ENCODE results near the gene CFB.
"Not testable (repeated sequence)": the region's sequence is repeated elsewhere in the genome, so short reads cannot be mapped to it uniquely, and the experiment has no call there.

CFB gene

GRCh38 chr6:31945507-31946369 is at the start of gene CFB:
Gene CFB, plus strand, starts transcription at chr6:31946095. Its CDS starts 127 bp downstream, at chr6:31946222.
- peak; percentile 93 for DNase-seq (ENCODE audit: low spot score)

GRCh38 chr6:31896493-31896855 is 49.4 kb upstream of the CFB start:
- no peak for DNase-seq (ENCODE audit: low spot score)

- DNase-seq (ENCODE audit: low spot score) = peak; percentile 51
Measured at GRCh38 chr6:31896856-31897611, 48.9 kb upstream of the CFB start.

GRCh38 chr6:31897612-31898382 is 48.1 kb upstream of the CFB start, which contains the start of gene EHMT2:
Gene EHMT2, minus strand, starts transcription at chr6:31897698. Its CDS starts 21 bp downstream, at chr6:31897677.
- peak; percentile 96 for DNase-seq (ENCODE audit: low spot score)

GRCh38 chr6:31898383-31899011 is 47.4 kb upstream of the CFB start:
- DNase-seq (ENCODE audit: low spot score) = no peak

- no peak for DNase-seq (ENCODE audit: low spot score)
Measured at GRCh38 chr6:31899215-31899614, 46.7 kb upstream of the CFB start.

GRCh38 chr6:31899882-31900722 is 45.8 kb upstream of the CFB start:
- no peak for DNase-seq (ENCODE audit: low spot score)

- no peak for DNase-seq (ENCODE audit: low spot score)
Measured at GRCh38 chr6:31900917-31901414, 44.9 kb upstream of the CFB start.

GRCh38 chr6:31901415-31901952 is 44.4 kb upstream of the CFB start:
- DNase-seq (ENCODE audit: low spot score) = peak; percentile 81

GRCh38 chr6:31901953-31902643 is 43.8 kb upstream of the CFB start, which contains the start of gene ZBTB12:
Gene ZBTB12, minus strand, starts transcription at chr6:31902086. Its CDS starts 781 bp downstream, at chr6:31901305.
- peak; percentile 97 for DNase-seq (ENCODE audit: low spot score)

- DNase-seq (ENCODE audit: low spot score) = no peak
Measured at GRCh38 chr6:31903957-31904356, 41.9 kb upstream of the CFB start.

- no peak for DNase-seq (ENCODE audit: low spot score)
Measured at GRCh38 chr6:31905041-31905440, 40.9 kb upstream of the CFB start.

GRCh38 chr6:31906122-31906521 is 39.8 kb upstream of the CFB start:
- DNase-seq (ENCODE audit: low spot score) = no peak

GRCh38 chr6:31906727-31907126 is 39.2 kb upstream of the CFB start:
- DNase-seq (ENCODE audit: low spot score) = not testable (repeated sequence)

- DNase-seq (ENCODE audit: low spot score) = peak; percentile 56
Measured at GRCh38 chr6:31907158-31907813, 38.6 kb upstream of the CFB start.

- not testable (repeated sequence) for DNase-seq (ENCODE audit: low spot score)
Measured at GRCh38 chr6:31908255-31908654, 37.6 kb upstream of the CFB start.

- DNase-seq (ENCODE audit: low spot score) = no peak
Measured at GRCh38 chr6:31908791-31909190, 37.1 kb upstream of the CFB start.

- DNase-seq (ENCODE audit: low spot score) = not testable (repeated sequence)
Measured at GRCh38 chr6:31909298-31909697, 36.6 kb upstream of the CFB start.

All from GM03348 (cell line).